Suprapubic skin (tissue), 4 donors: ENCODE results near the gene RNU6-7. TPM values are rescaled to one million over a fixed set of nuclear protein-coding genes. Genes with fewer than 3 reads are reported as not detected.

ENCODE experiments used
- DNase-seq, 2 donors: peaks; one replicate each; pipeline ENCODE4 v3.0.0-alpha.2; 2019; ENCODE audit warnings: low spot score in 2 of 2
- H3K27ac ChIP-seq: fragments of 200-600 bp; sonication (generic); one replicate; pipeline ENCODE4 v1.5.1; 2019
- H3K27me3 ChIP-seq: fragments of 200-600 bp; sonication (generic); one replicate; pipeline ENCODE4 v1.5.1; 2019
- H3K36me3 ChIP-seq: fragments of 200-600 bp; sonication (generic); one replicate; pipeline ENCODE4 v1.5.1; 2019
- H3K4me1 ChIP-seq: fragments of 200-600 bp; sonication (generic); one replicate; pipeline ENCODE4 v1.5.1; 2019
- H3K4me3 ChIP-seq: fragments of 200-600 bp; sonication (generic); one replicate; pipeline ENCODE4 v1.5.1; 2019; ENCODE audit warnings: mild to moderate bottlenecking
- H3K9me3 ChIP-seq: fragments of 200-600 bp; sonication (generic); one replicate; pipeline ENCODE4 v1.5.1; 2019
- EP300 ChIP-seq: sonication (generic); formaldehyde crosslinking; IDR thresholded peaks from one replicate; pipeline ENCODE4 v1.6.1; 2017; ENCODE audit warnings: antibody characterized with exemption
- POLR2A ChIP-seq, 2 donors: fragments of 450-650 bp; IDR thresholded peaks; one replicate each; pipeline ENCODE4 v1.6.1; 2017; ENCODE audit warnings: antibody characterized with exemption in 2 of 2, mild to moderate bottlenecking in 2 of 2, moderate library complexity in 2 of 2
- POLR2AphosphoS5 ChIP-seq, 3 donors: sonication (generic); formaldehyde crosslinking; IDR thresholded peaks; one replicate each; pipeline ENCODE4 v1.6.1; 2017; ENCODE audit warnings: antibody characterized with exemption in 3 of 3
- WGBS: methylation state at CpG from one replicate; pipeline ENCODE4 v1.1.5; 2018; 5-methylcytosine and 5-hydroxymethylcytosine counted together
- total RNA-seq, 4 donors: library from RNA; depleted of rRNA; stranded (reverse); fragments of >200 nt; gene quantifications; one replicate each; pipeline ENCODE4 v1.1.0, GENCODE V29; 2016
- TF ChIP-seq, protein P1 (sequence below), 2 donors: fragments of 200-600 bp in 1 of 2; fragments of 450-650 bp in 1 of 2; sonication (generic) in 1 of 2; IDR thresholded peaks; one replicate each; pipeline ENCODE4 v1.5.1; 2016 to 2019; ENCODE audit warnings: antibody characterized with exemption in 2 of 2, mild to moderate bottlenecking in 1 of 2, moderate library complexity in 1 of 2

RNU6-7 gene
- total RNA-seq, 4 donors from 2014 or later = not detected

GRCh38 chr14:32211068-32211404 is 9.2 kb downstream of the RNU6-7 start:
- no peak overlapping the region for H3K27ac ChIP-seq
- TF ChIP-seq POLR2A (IDR thresholded peaks at IDR 0.05) (no peak), POLR2AphosphoS5 (IDR thresholded peaks at IDR 0.05) (no peak), EP300 (no peak)
- TF ChIP-seq, protein P1, sequence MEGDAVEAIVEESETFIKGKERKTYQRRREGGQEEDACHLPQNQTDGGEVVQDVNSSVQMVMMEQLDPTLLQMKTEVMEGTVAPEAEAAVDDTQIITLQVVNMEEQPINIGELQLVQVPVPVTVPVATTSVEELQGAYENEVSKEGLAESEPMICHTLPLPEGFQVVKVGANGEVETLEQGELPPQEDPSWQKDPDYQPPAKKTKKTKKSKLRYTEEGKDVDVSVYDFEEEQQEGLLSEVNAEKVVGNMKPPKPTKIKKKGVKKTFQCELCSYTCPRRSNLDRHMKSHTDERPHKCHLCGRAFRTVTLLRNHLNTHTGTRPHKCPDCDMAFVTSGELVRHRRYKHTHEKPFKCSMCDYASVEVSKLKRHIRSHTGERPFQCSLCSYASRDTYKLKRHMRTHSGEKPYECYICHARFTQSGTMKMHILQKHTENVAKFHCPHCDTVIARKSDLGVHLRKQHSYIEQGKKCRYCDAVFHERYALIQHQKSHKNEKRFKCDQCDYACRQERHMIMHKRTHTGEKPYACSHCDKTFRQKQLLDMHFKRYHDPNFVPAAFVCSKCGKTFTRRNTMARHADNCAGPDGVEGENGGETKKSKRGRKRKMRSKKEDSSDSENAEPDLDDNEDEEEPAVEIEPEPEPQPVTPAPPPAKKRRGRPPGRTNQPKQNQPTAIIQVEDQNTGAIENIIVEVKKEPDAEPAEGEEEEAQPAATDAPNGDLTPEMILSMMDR (IDR thresholded peaks at IDR 0.05) = no peak
- 97% methylated on average over 3 of the region's 3 CpGs for WGBS

DNA sequence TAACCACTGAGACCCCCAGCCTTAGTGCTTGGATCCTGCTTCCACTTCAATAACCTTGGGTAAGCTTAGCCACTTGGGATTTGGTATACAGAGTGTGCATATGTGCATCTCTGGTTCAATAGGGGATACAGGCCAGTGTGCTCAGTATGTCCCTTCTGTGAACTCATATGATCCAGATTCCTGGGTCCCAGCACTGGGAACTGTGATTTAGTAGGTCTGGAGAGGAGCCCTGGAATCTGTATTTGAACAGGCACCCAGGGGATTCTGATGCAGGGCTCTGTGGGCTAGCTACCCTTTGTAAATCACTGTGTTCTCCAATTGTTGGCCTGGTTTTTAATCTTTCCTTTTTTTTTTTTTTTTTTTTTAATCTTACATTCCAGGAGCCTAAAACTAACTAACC is 11.0 kb downstream of the RNU6-7 start:
- H3K9me3 ChIP-seq = no peaks in the 10 kb centered on the region
- DNase-seq = no peak
- no peaks in the 10 kb centered on the region for H3K27me3 ChIP-seq
- no peak overlapping the region for H3K4me3 ChIP-seq
- H3K27ac ChIP-seq = no peak overlapping the region
- H3K4me1 ChIP-seq = no peaks in the 10 kb centered on the region
- TF ChIP-seq, protein P1 (IDR thresholded peaks at IDR 0.05) = no peak
- TF ChIP-seq POLR2AphosphoS5 (IDR thresholded peaks at IDR 0.05) (no peak), EP300 (no peak), POLR2A (IDR thresholded peaks at IDR 0.05) (no peak)
- no peaks in the 10 kb centered on the region for H3K36me3 ChIP-seq

More at GRCh38 chr14:32211068-32211404, 9.2 kb downstream of the RNU6-7 start:
- no peaks in the 10 kb centered on the region for H3K9me3 ChIP-seq
- no peaks in the 10 kb centered on the region for H3K36me3 ChIP-seq
- DNase-seq = no peak
- H3K27me3 ChIP-seq = no peaks in the 10 kb centered on the region
- H3K4me3 ChIP-seq = no peak overlapping the region
- H3K4me1 ChIP-seq = no peaks in the 10 kb centered on the region

GRCh38 chr14:32217301-32217700 is 15.5 kb downstream of the RNU6-7 start:
- H3K27ac ChIP-seq = no peak overlapping the region
- no peaks in the 10 kb centered on the region for H3K27me3 ChIP-seq
- WGBS = 53% methylated on average over 5 of the region's 5 CpGs
- TF ChIP-seq POLR2AphosphoS5 (IDR thresholded peaks at IDR 0.05) (no peak), EP300 (no peak), POLR2A (IDR thresholded peaks at IDR 0.05) (no peak)
- TF ChIP-seq, protein P1 (IDR thresholded peaks at IDR 0.05) = no peak
- H3K4me1 ChIP-seq = no peaks in the 10 kb centered on the region
- H3K4me3 ChIP-seq = no peak overlapping the region
- H3K9me3 ChIP-seq = no peaks in the 10 kb centered on the region
- H3K36me3 ChIP-seq = no peaks in the 10 kb centered on the region
- DNase-seq = no peak

- peak overlapping the region; percentile 18 for H3K27ac ChIP-seq
Observed at GRCh38 chr14:32224737-32225377, 23.0 kb downstream of the RNU6-7 start.

GRCh38 chr14:32225378-32225920 is 23.6 kb downstream of the RNU6-7 start:
- peak overlapping the region; percentile 18 for H3K27ac ChIP-seq
- H3K4me3 ChIP-seq = no peak overlapping the region
- H3K4me1 ChIP-seq = peaks cover 11% of the 10 kb centered on the region
- no peaks in the 10 kb centered on the region for H3K9me3 ChIP-seq
- TF ChIP-seq POLR2AphosphoS5 (IDR thresholded peaks at IDR 0.05) (no peak), EP300 (no peak), POLR2A (IDR thresholded peaks at IDR 0.05) (no peak)
- TF ChIP-seq, protein P1 (IDR thresholded peaks at IDR 0.05) = no peak
- no peaks in the 10 kb centered on the region for H3K27me3 ChIP-seq
- WGBS = 0% methylated on average over 1 of the region's 1 CpG
- no peaks in the 10 kb centered on the region for H3K36me3 ChIP-seq
- DNase-seq = no peak

More at GRCh38 chr14:32224737-32225377, 23.0 kb downstream of the RNU6-7 start:
- H3K4me1 ChIP-seq = peaks cover 9% of the 10 kb centered on the region
- WGBS = 41% methylated on average over 6 of the region's 6 CpGs
- H3K4me3 ChIP-seq = no peak overlapping the region
- H3K27me3 ChIP-seq = no peaks in the 10 kb centered on the region
- H3K9me3 ChIP-seq = no peaks in the 10 kb centered on the region
- TF ChIP-seq POLR2AphosphoS5 (IDR thresholded peaks at IDR 0.05) = no peak
- TF ChIP-seq, protein P1 (IDR thresholded peaks at IDR 0.05) = peak in 1 of 2 donors; percentile 18
- no peak for TF ChIP-seq POLR2A (IDR thresholded peaks at IDR 0.05)
- no peak for TF ChIP-seq EP300
- no peak for DNase-seq
- H3K36me3 ChIP-seq = no peaks in the 10 kb centered on the region
